H1 (cell line): ENCODE results near the gene TUBE1. TPM values are rescaled to one million over a fixed set of nuclear protein-coding genes. Genes with fewer than 3 reads are reported as not detected.

ENCODE experiments used
- CTCF ChIA-PET: fragments of 300-600 bp; sonication (Branson Sonifier 250); formaldehyde crosslinking; loops from one replicate; lab custom pipeline; 2021; ENCODE audit not compliant: partially characterized antibody; lab: Charles Lee
- POLR2A ChIA-PET: fragments of 300-600 bp; sonication (Branson Sonifier 250); formaldehyde crosslinking; loops from one replicate; lab custom pipeline; 2021; ENCODE audit warnings: inconsistent platforms; ENCODE audit not compliant: partially characterized antibody; lab: Charles Lee
- DNase-seq, 2 experiments: peaks; one replicate each; pipeline versions ENCODE4 v3.0.0 to v3.0.0-alpha.2; 2010 to 2022; ENCODE audit warnings: low spot score in 2 of 2, low read depth in 1 of 2, mixed read lengths in 1 of 2
- FAIRE-seq: peaks from 2 replicates; lab custom pipeline; 2011; peaks lifted over from hg19 to GRCh38; lab: Jason Lieb, UNC
- H2AFZ ChIP-seq: 2 replicates; pipeline ENCODE4 v1.8.1; 2012; ENCODE audit warnings: low read length, inconsistent platforms
- H2AK5ac ChIP-seq: 2 replicates; pipeline ENCODE4 v1.6.1; 2013; ENCODE audit warnings: low read depth, low read length
- H2BK120ac ChIP-seq: replicated peaks from 2 replicates; pipeline ENCODE3; 2013; ENCODE audit warnings: low read depth, low read length, inconsistent platforms
- H2BK12ac ChIP-seq: 2 replicates; pipeline ENCODE4 v1.6.1; 2013; ENCODE audit warnings: low read depth, low read length
- H2BK15ac ChIP-seq: 2 replicates; pipeline ENCODE4 v1.6.1; 2013; ENCODE audit warnings: low read length
- H2BK20ac ChIP-seq: 2 replicates; pipeline ENCODE4 v1.6.1; 2013; ENCODE audit warnings: low read length
- H2BK5ac ChIP-seq: 2 replicates; pipeline ENCODE4 v1.6.1; 2013; ENCODE audit warnings: low read depth, low read length
- H3K14ac ChIP-seq: 2 replicates; pipeline ENCODE4 v1.6.1; 2013; ENCODE audit warnings: inconsistent platforms; ENCODE audit not compliant: insufficient read length
- H3K18ac ChIP-seq: 2 replicates; pipeline ENCODE4 v1.6.1; 2013; ENCODE audit warnings: low read length; ENCODE audit errors: extremely low read depth
- H3K23ac ChIP-seq: 2 replicates; pipeline ENCODE4 v1.6.1; 2013; ENCODE audit warnings: inconsistent platforms; ENCODE audit not compliant: insufficient read length
- H3K23me2 ChIP-seq: 2 replicates; pipeline ENCODE4 v1.6.1; 2013; ENCODE audit warnings: low read depth, low read length
- H3K27ac ChIP-seq: 2 replicates; pipeline ENCODE4 v1.6.1; 2011; ENCODE audit warnings: low read depth, low read length, inconsistent platforms
- H3K27me3 ChIP-seq, 4 experiments: replicated peaks in 1 of 4; 1 replicate in 1 of 4; 2 replicates in 3 of 4; pipeline versions ENCODE4 v1.6.1 to v1.8.1; 2011 to 2013; ENCODE audit warnings: low read length in 3 of 4, mild to moderate bottlenecking in 3 of 4, inconsistent platforms in 2 of 4, mixed read lengths in 2 of 4, moderate library complexity in 1 of 4; ENCODE audit not compliant: control insufficient read depth in 3 of 4, insufficient read depth in 3 of 4; ENCODE audit errors: extremely low read depth in 1 of 4
- H3K36me3 ChIP-seq, 4 experiments: 2 replicates each; pipeline versions ENCODE4 v1.6.1 to v1.8.1; 2011 to 2013; ENCODE audit warnings: mild to moderate bottlenecking in 4 of 4, low read length in 3 of 4, moderate library complexity in 2 of 4, control low read depth in 1 of 4, inconsistent platforms in 1 of 4; ENCODE audit not compliant: insufficient read depth in 4 of 4, control insufficient read depth in 2 of 4
- H3K4ac ChIP-seq: replicated peaks from 2 replicates; pipeline ENCODE3; 2013; ENCODE audit warnings: low read length, low read depth, mixed read lengths, inconsistent platforms; ENCODE audit not compliant: insufficient read length
- H3K4me1 ChIP-seq, 4 experiments: replicated peaks in 1 of 4; 1 replicate in 1 of 4; 2 replicates in 3 of 4; pipeline versions ENCODE4 v1.6.1 to v1.8.1; 2011 to 2013; ENCODE audit warnings: low read length in 3 of 4, inconsistent platforms in 2 of 4, mixed read lengths in 1 of 4; ENCODE audit not compliant: insufficient read depth in 4 of 4, control insufficient read depth in 3 of 4
- H3K4me2 ChIP-seq, 2 experiments: 2 replicates each; pipeline versions ENCODE4 v1.6.1 to v1.8.1; 2011 to 2013; ENCODE audit warnings: low read depth in 2 of 2, low read length in 2 of 2, control low read depth in 1 of 2, inconsistent platforms in 1 of 2, mild to moderate bottlenecking in 1 of 2; ENCODE audit not compliant: insufficient read depth in 1 of 2
- H3K4me3 ChIP-seq, 4 experiments: fragments of 200-600, 300-600 bp in 1 of 4; sonication (generic), shearing (Covaris generic), sonication (Bioruptor Twin) in 1 of 4; 2 replicates each; pipeline versions ENCODE4 v1.5.1 to v1.8.1; 2011 to 2016; ENCODE audit warnings: low read length in 4 of 4, low read depth in 3 of 4, control low read depth in 2 of 4, inconsistent platforms in 2 of 4, mild to moderate bottlenecking in 2 of 4, mixed read lengths in 1 of 4, moderate library complexity in 1 of 4; ENCODE audit not compliant: insufficient read depth in 2 of 4; ENCODE audit errors: extremely low read depth in 1 of 4
- H3K56ac ChIP-seq: replicated peaks from 2 replicates; pipeline ENCODE3; 2013; ENCODE audit warnings: low read depth, mild to moderate bottlenecking, mixed read lengths, low read length, inconsistent platforms; ENCODE audit not compliant: insufficient read length
- H3K79me1 ChIP-seq: 2 replicates; pipeline ENCODE4 v1.6.1; 2013; ENCODE audit warnings: low read depth, low read length, control low read depth
- H3K79me2 ChIP-seq, 2 experiments: 2 replicates each; pipeline versions ENCODE4 v1.6.1 to v1.8.1; 2012 to 2013; ENCODE audit warnings: low read length in 2 of 2, mild to moderate bottlenecking in 2 of 2, inconsistent platforms in 1 of 2; ENCODE audit not compliant: insufficient read depth in 2 of 2, control insufficient read depth in 1 of 2
- H3K9ac ChIP-seq, 4 experiments: replicated peaks in 1 of 4; 1 replicate in 1 of 4; 2 replicates in 3 of 4; pipeline versions ENCODE4 v1.6.1 to v1.8.1; 2011 to 2013; ENCODE audit warnings: low read depth in 3 of 4, low read length in 3 of 4, control low read depth in 2 of 4, mild to moderate bottlenecking in 2 of 4, moderate library complexity in 2 of 4, inconsistent platforms in 1 of 4; ENCODE audit errors: extremely low read depth in 1 of 4
- H3K9me3 ChIP-seq, 2 experiments: 2 replicates each; pipeline versions ENCODE4 v1.6.1 to v1.8.1; 2012 to 2013; ENCODE audit warnings: mild to moderate bottlenecking in 2 of 2, moderate library complexity in 2 of 2, control low read depth in 1 of 2, inconsistent platforms in 1 of 2, low read depth in 1 of 2, low read length in 1 of 2, mixed read lengths in 1 of 2; ENCODE audit not compliant: insufficient read depth in 2 of 2
- H4K20me1 ChIP-seq, 2 experiments: replicated peaks in 1 of 2; 2 replicates each; pipeline versions ENCODE3 to v1.8.1; 2011 to 2013; ENCODE audit warnings: inconsistent platforms in 2 of 2, low read length in 2 of 2, mild to moderate bottlenecking in 1 of 2; ENCODE audit not compliant: insufficient read depth in 2 of 2, control insufficient read depth in 1 of 2
- H4K5ac ChIP-seq: 2 replicates; pipeline ENCODE4 v1.6.1; 2013; ENCODE audit warnings: low read length, low read depth, mixed read lengths, inconsistent platforms; ENCODE audit not compliant: insufficient read length
- H4K8ac ChIP-seq: 2 replicates; pipeline ENCODE4 v1.8.0; 2013; ENCODE audit warnings: mild to moderate bottlenecking, moderate library complexity, low read length, inconsistent platforms; ENCODE audit not compliant: insufficient read depth; ENCODE audit errors: extremely low read depth
- H4K91ac ChIP-seq: replicated peaks from 2 replicates; pipeline ENCODE3; 2013; ENCODE audit warnings: low read length, mixed read lengths, inconsistent platforms; ENCODE audit not compliant: insufficient read length
- CREB1 ChIP-seq: IDR thresholded peaks from 2 replicates; pipeline ENCODE4 v1.6.1; 2012; ENCODE audit warnings: inconsistent platforms
- CTCF ChIP-seq, 3 experiments: IDR thresholded peaks; 1 replicate in 2 of 3; 2 replicates in 1 of 3; pipeline versions ENCODE4 v1.5.1 to v1.6.1; 2011; ENCODE audit warnings: low read length in 3 of 3, mild to moderate bottlenecking in 3 of 3, inconsistent platforms in 2 of 3, low read depth in 1 of 3, moderate library complexity in 1 of 3; ENCODE audit not compliant: insufficient read depth in 1 of 3; ENCODE audit errors: control extremely low read depth in 1 of 3
- KDM5A ChIP-seq: fragments of 200-600 bp; IDR thresholded peaks from 2 replicates; pipeline ENCODE4 v1.7.1; 2012; ENCODE audit warnings: mild to moderate bottlenecking, low read length, inconsistent platforms, mixed read lengths
- MAX ChIP-seq: IDR thresholded peaks from 2 replicates; pipeline ENCODE4 v1.6.1; 2012; ENCODE audit warnings: inconsistent platforms
- RAD21 ChIP-seq, 2 experiments: IDR thresholded peaks in 1 of 2; conservative IDR thresholded peaks in 1 of 2; 2 replicates each; pipeline ENCODE4 v1.6.1; 2011; ENCODE audit warnings: low read depth in 2 of 2, low read length in 2 of 2, improper control_type of control experiment in 1 of 2, inconsistent platforms in 1 of 2, mild to moderate bottlenecking in 1 of 2, moderate library complexity in 1 of 2
- SIN3A ChIP-seq, 2 experiments: IDR thresholded peaks in 1 of 2; conservative IDR thresholded peaks in 1 of 2; 2 replicates each; pipeline ENCODE4 v1.6.1; 2011 to 2012; ENCODE audit warnings: low read length in 2 of 2, improper control_type of control experiment in 1 of 2, low read depth in 1 of 2, mild to moderate bottlenecking in 1 of 2
- SP1 ChIP-seq: IDR thresholded peaks from 2 replicates; pipeline ENCODE4 v1.6.1; 2011; ENCODE audit warnings: low read depth, low read length
- TAF1 ChIP-seq: IDR thresholded peaks from 2 replicates; pipeline ENCODE4 v1.6.1; 2011; ENCODE audit warnings: mild to moderate bottlenecking, low read depth, low read length
- YY1 ChIP-seq: IDR thresholded peaks from 2 replicates; pipeline ENCODE4 v1.6.1; 2011; ENCODE audit warnings: low read depth, mild to moderate bottlenecking, low read length
- WGBS, 2 experiments: shearing (Covaris generic) in 1 of 2; methylation state at CpG; one replicate each; pipeline versions ENCODE4 v1.1.6 to v1.1.7; 2013 to 2015; ENCODE audit warnings: low lambda C conversion rate in 2 of 2, mixed read lengths in 2 of 2, inconsistent platforms in 1 of 2, low coverage in 1 of 2, missing lambda C conversion rate in 1 of 2; ENCODE audit not compliant: insufficient replicate concordance in 2 of 2, insufficient coverage in 1 of 2, insufficient read length in 1 of 2; ENCODE audit errors: extremely low coverage in 1 of 2, missing lambda C conversion rate in 1 of 2; 5-methylcytosine and 5-hydroxymethylcytosine counted together
- polyA plus RNA-seq, 7 experiments: library from polyadenylated mRNA; depleted of rRNA in 3 of 7; stranded (reverse) in 5 of 7; unstranded in 2 of 7; fragments of >200 nt in 5 of 7; fragments of 200-250 nt in 2 of 7; gene quantifications; 1 replicate in 5 of 7; 2 replicates in 1 of 7; 4 replicates in 1 of 7; pipeline versions ENCODE4 v1.2.1 to v1.2.3, GENCODE V29; 2011 to 2013; ENCODE audit warnings: missing spikeins in 2 of 7, mixed read lengths in 2 of 7
- total RNA-seq: library from RNA; stranded (reverse); fragmentation: NEBNext Ultra II Directional; extraction: Animal tissue kit (Norgen Biotek cat#: 25700); gene quantifications from 2 replicates; pipeline ENCODE4 v1.2.1, GENCODE V29; 2021

Gene TUBE1
- total and polyA plus RNA-seq, 2 of the 8 experiments (the other 6 are each of a cell fraction or from before 2014, with no cell fraction given) = 8.0 to 15.9 TPM

GRCh38 chr6:112029045-112029822, 58.0 kb downstream of the TUBE1 start:
- Histone ChIP-seq H4K5ac (no peak overlapping the region), H4K8ac (no peak overlapping the region), H3K4me2 (no peak overlapping the region), H3K79me2 (no peaks in the 10 kb centered on the region), H2BK120ac (no peak overlapping the region), H3K27ac (no peak overlapping the region), H3K4ac (no peak overlapping the region), H3K14ac (no peak overlapping the region), H4K91ac (no peak overlapping the region), H4K20me1 (no peaks in the 10 kb centered on the region), H2AK5ac (no peak overlapping the region), H3K27me3 (no peaks in the 10 kb centered on the region), H3K79me1 (no peaks in the 10 kb centered on the region), H3K56ac (no peak overlapping the region), H3K9me3 (peaks cover 0 to 3% of the 10 kb centered on the region in 2 experiments; a peak in 1 of 4 replicates), H3K4me3 (no peak overlapping the region), H2BK20ac (no peak overlapping the region), H3K36me3 (no peaks in the 10 kb centered on the region), H3K23ac (no peak overlapping the region), H3K18ac (no peak overlapping the region), H3K23me2 (peaks cover 1% of the 10 kb centered on the region; the same call in 1 of the 2 replicates), H2BK12ac (no peak overlapping the region), H3K4me1 (no peaks in the 10 kb centered on the region), H3K9ac (no peak overlapping the region), H2BK5ac (no peak overlapping the region), H2AFZ (peak overlapping the region; percentile 99), H2BK15ac (no peak overlapping the region)
- POLR2A ChIA-PET = no interaction called here
- FAIRE-seq (peak; percentile 85), DNase-seq (peak; percentile 47 to 86)
- 72% methylated on average over 15 of the region's 15 CpGs; no CpG with 5 or more reads in 1 of the 2 experiments for WGBS, 2 experiments
- CTCF ChIA-PET = interaction anchor here (0.6 to 5.2 kb wide), 33 partner anchors 11 to 834 kb away, joined by 3 to 98 read pairs (median 4); partner anchors contain the start of gene FYN
- TF ChIP-seq KDM5A = no peak
- TF ChIP-seq SIN3A (conservative IDR thresholded peaks at IDR 0.05 in 1 of 2, IDR thresholded peaks at IDR 0.05 in 1 of 2; ENCODE audit: low read depth in 1 of 2, low read length in 2 of 2) = no peak
- TF ChIP-seq SP1 = no peak
- TF ChIP-seq MAX = no peak
- TF ChIP-seq RAD21 (IDR thresholded peaks at IDR 0.05 in 1 of 2, conservative IDR thresholded peaks at IDR 0.05 in 1 of 2; ENCODE audit: low read depth in 2 of 2, low read length in 2 of 2) = peak; percentile 61 to 71
- TF ChIP-seq CREB1 = no peak
- TF ChIP-seq CTCF (IDR thresholded peaks at IDR 0.05; ENCODE audit: control extremely low read depth in 1 of 3, insufficient read depth in 1 of 3, low read depth in 1 of 3, low read length in 3 of 3) = peak; percentile 72 to 86 (median 77)
- TF ChIP-seq YY1 = peak; percentile 97
- TF ChIP-seq TAF1 = 0 out of 2 replicates have a peak, but pooled peaks have one; percentile 35
